Spleen (tissue), 11 donors: Measurements from ENCODE around the gene PAOX. TPM values are rescaled to one million over a fixed set of nuclear protein-coding genes. Genes with fewer than 3 reads are reported as not detected.
A peak's percentile ranks its signal among the peaks of the same experiment; 100 is the strongest.

Source experiments
- DNase-seq: peaks from one replicate; pipeline ENCODE4 v3.0.0-alpha.2; 2020
- H3K27ac ChIP-seq, 8 donors: fragments of 200-600 bp; sonication (generic) in 7 of 8; 1 replicate in 4 of 8; 2 replicates in 4 of 8; pipeline versions ENCODE4 v1.5.0 to v1.8.0; 2016 to 2021; ENCODE audit warnings: inconsistent platforms in 4 of 8, mild to moderate bottlenecking in 4 of 8, moderate library complexity in 1 of 8
- H3K27me3 ChIP-seq, 7 donors: fragments of 200-600 bp; sonication (generic) in 6 of 7; replicated peaks in 1 of 7; 1 replicate in 4 of 7; 2 replicates in 3 of 7; pipeline versions ENCODE4 v1.5.0 to v1.8.0; 2016 to 2021; ENCODE audit warnings: inconsistent platforms in 3 of 7, mild to moderate bottlenecking in 1 of 7
- H3K36me3 ChIP-seq, 6 donors: fragments of 200-600 bp; sonication (generic) in 5 of 6; 1 replicate in 4 of 6; 2 replicates in 2 of 6; pipeline versions ENCODE4 v1.5.0 to v1.8.0; 2016 to 2021; ENCODE audit warnings: inconsistent platforms in 2 of 6
- H3K4me1 ChIP-seq, 6 donors: fragments of 200-600 bp; sonication (generic) in 5 of 6; 1 replicate in 3 of 6; 2 replicates in 3 of 6; pipeline versions ENCODE4 v1.5.0 to v1.8.0; 2016 to 2021; ENCODE audit warnings: inconsistent platforms in 3 of 6
- H3K4me3 ChIP-seq, 8 donors: fragments of 200-600 bp; sonication (generic) in 7 of 8; 1 replicate in 4 of 8; 2 replicates in 4 of 8; pipeline versions ENCODE4 v1.5.0 to v1.8.0; 2016 to 2021; ENCODE audit warnings: inconsistent platforms in 4 of 8, mild to moderate bottlenecking in 4 of 8, moderate library complexity in 2 of 8
- H3K9me3 ChIP-seq, 8 donors: fragments of 200-600 bp; sonication (generic) in 7 of 8; 1 replicate in 4 of 8; 2 replicates in 4 of 8; pipeline versions ENCODE4 v1.5.0 to v1.8.0; 2016 to 2021; ENCODE audit warnings: inconsistent platforms in 4 of 8
- POLR2A ChIP-seq, 3 donors: fragments of 450-650 bp; IDR thresholded peaks; one replicate each; pipeline ENCODE4 v1.5.1; 2017; ENCODE audit warnings: antibody characterized with exemption in 3 of 3, mild to moderate bottlenecking in 1 of 3
- POLR2AphosphoS5 ChIP-seq, 3 donors: sonication (generic); formaldehyde crosslinking; IDR thresholded peaks; one replicate each; pipeline ENCODE4 v1.5.1; 2017; ENCODE audit warnings: antibody characterized with exemption in 3 of 3
- WGBS, 5 donors: extraction: QIAGEN DNeasy Blood & Tissue Kit in 3 of 5; methylation state at CpG; one replicate each; pipeline versions ENCODE4 v1.1.5 to v1.1.7; 2013 to 2018; 5-methylcytosine and 5-hydroxymethylcytosine counted together
- intact Hi-C: fragments of 100-400 bp; cut with DNase I; formaldehyde crosslinking; loops from one replicate; pipeline ENCODE4 v1.15.0; 2023; ENCODE audit warnings: low total_unique reads
- polyA plus RNA-seq, 3 donors: library from polyadenylated mRNA; stranded (reverse); fragments of 200-250 nt; gene quantifications; one replicate each; pipeline ENCODE4 v1.2.1, GENCODE V29; 2013
- total RNA-seq, 7 donors: library from RNA; depleted of rRNA in 3 of 7; stranded (reverse); fragments of >200 nt in 3 of 7; fragmentation: NEBNext Ultra II Directional in 4 of 7; extraction: Animal tissue kit (Norgen Biotek cat#: 25700) in 4 of 7; gene quantifications; one replicate each; pipeline versions ENCODE4 v1.1.0 to v1.2.1, GENCODE V29; 2016 to 2021
- TF ChIP-seq, protein P1 (sequence below), 11 experiments: fragments of 200-600 bp in 7 of 11; fragments of 450-650 bp in 4 of 11; sonication (generic) in 4 of 11; IDR thresholded peaks in 8 of 11; conservative IDR thresholded peaks in 3 of 11; 1 replicate in 7 of 11; 2 replicates in 4 of 11; pipeline versions ENCODE4 v1.4.0 to v1.8.0; 2016 to 2021; ENCODE audit warnings: antibody characterized with exemption in 11 of 11, inconsistent platforms in 4 of 11, mild to moderate bottlenecking in 1 of 11
- donor health status: healthy with polysubstance abuse.
- donor health status: DM: no; HTN: no; CAD: no; lungs with moderate emphysema.
- donor health status: DM: no; HTN: no; CAD: no.
- donor health status: Bipolar disorder and iron deficiency.
- donor health status: healthy.
- donor health status: DM: no; HTN: no; CAD: no.
- donor health status: DM: yes; HTN: yes; CAD: no.

Gene PAOX
- total and polyA plus RNA-seq, 10 donors = 15.4 to 34.0 (median 21.5) TPM

DNA sequence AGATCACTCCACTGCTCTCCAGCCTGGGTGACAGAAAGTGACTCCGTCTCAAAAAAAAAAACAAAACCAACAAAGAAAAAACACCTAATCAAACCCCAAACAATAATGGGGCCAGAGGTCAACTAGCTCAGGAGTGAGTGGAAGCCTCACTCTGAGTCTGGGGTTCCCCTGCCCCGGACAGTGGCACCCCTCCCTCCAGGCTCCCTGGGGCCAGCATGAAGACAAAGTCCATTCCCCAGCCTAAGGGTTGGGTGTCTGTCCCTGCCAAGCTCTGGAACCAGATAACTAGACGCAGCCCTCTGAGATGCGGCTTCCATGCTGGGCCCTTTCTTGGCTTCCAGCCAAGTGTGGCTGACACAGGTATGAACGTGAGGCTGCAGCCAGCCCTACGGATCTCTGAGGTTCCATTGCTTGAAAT lies 19.5 kb upstream of the PAOX start:
- Histone ChIP-seq H3K4me1 (peaks cover 8 to 46% (median 20%) of the 10 kb centered on the region in 6 donors), H3K27ac (no peak overlapping the region), H3K36me3 (peaks cover 0 to 47% (median 24%) of the 10 kb centered on the region in 6 donors), H3K9me3 (no peaks in the 10 kb centered on the region), H3K27me3 (no peaks in the 10 kb centered on the region), H3K4me3 (no peak overlapping the region)
- DNase-seq = no peak
- TF ChIP-seq POLR2A (IDR thresholded peaks at IDR 0.05) = no peak
- no peak for TF ChIP-seq POLR2AphosphoS5 (IDR thresholded peaks at IDR 0.05)
- TF ChIP-seq, protein P1, sequence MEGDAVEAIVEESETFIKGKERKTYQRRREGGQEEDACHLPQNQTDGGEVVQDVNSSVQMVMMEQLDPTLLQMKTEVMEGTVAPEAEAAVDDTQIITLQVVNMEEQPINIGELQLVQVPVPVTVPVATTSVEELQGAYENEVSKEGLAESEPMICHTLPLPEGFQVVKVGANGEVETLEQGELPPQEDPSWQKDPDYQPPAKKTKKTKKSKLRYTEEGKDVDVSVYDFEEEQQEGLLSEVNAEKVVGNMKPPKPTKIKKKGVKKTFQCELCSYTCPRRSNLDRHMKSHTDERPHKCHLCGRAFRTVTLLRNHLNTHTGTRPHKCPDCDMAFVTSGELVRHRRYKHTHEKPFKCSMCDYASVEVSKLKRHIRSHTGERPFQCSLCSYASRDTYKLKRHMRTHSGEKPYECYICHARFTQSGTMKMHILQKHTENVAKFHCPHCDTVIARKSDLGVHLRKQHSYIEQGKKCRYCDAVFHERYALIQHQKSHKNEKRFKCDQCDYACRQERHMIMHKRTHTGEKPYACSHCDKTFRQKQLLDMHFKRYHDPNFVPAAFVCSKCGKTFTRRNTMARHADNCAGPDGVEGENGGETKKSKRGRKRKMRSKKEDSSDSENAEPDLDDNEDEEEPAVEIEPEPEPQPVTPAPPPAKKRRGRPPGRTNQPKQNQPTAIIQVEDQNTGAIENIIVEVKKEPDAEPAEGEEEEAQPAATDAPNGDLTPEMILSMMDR (IDR thresholded peaks at IDR 0.05 in 8 of 11, conservative IDR thresholded peaks at IDR 0.05 in 3 of 11) = no peak
- intact Hi-C loops = no loop called here
- WGBS, 5 donors = 63 to 85% (median 68%) methylated on average over 4 to 6 of the region's 6 CpGs

DNA sequence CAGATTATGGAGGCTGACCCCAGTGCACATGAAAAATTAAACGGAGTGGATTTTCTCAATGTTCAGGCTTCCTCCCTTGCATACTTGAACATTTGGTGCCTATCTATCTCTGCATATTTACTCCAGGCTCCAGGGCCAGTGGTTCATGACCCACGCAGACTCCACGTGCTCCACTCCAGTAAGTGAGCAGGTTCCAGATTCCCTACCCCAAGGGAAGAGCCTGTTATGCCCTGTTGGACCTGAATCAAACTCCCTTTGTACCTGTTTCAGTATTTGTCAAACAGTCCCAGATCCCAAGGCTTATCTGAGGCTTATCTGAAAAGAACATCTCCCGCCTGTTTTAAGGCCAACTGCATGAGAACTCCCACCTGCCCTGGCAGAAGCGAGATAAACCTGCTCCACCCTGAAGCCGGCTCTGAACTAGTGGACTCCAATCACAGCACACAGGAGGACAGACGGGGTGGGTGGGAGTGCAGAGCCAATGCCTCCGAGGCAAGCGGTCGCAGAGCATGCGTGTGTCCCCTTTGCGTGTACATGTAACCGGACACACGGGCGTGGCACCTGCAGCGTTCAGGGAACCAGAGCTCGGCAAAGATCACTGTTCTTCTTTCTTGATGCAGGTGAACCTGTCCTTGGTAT lies 19.0 kb upstream of the PAOX start:
- no peak for DNase-seq
- 86 to 91% (median 90%) methylated on average over 16 to 17 of the region's 17 CpGs for WGBS, 5 donors
- Histone ChIP-seq H3K27ac (no peak overlapping the region), H3K9me3 (no peaks in the 10 kb centered on the region), H3K27me3 (no peaks in the 10 kb centered on the region), H3K4me3 (no peak overlapping the region), H3K36me3 (peaks cover 0 to 47% (median 29%) of the 10 kb centered on the region in 6 donors), H3K4me1 (peaks cover 8 to 44% (median 20%) of the 10 kb centered on the region in 6 donors)
- intact Hi-C loops = no loop called here
- TF ChIP-seq POLR2A (IDR thresholded peaks at IDR 0.05) (no peak), POLR2AphosphoS5 (IDR thresholded peaks at IDR 0.05) (no peak)
- TF ChIP-seq, protein P1 (IDR thresholded peaks at IDR 0.05 in 8 of 11, conservative IDR thresholded peaks at IDR 0.05 in 3 of 11) = no peak

DNA sequence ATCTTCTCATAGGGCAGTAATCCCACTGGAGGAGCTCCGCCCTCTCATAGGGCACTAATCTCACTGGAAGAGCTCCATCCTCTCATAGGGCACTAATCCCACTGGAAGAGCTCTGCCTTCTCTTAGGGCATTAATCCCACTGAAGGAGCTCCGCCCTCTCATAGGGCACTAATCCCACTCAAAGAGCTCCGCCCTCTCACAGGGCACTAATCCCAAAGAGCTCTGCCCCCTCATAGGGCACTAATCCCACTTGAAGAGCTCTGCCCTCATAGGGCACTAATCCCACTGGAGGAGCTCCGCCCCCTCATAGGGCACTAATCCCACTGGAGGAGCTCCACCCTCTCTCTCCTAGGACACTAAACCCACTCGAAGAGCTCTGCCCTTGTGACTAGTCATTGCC lies 17.8 kb upstream of the PAOX start:
- no peak for DNase-seq
- intact Hi-C loops = no loop called here
- H3K9me3 ChIP-seq = no peaks in the 10 kb centered on the region
- H3K4me1 ChIP-seq = peaks cover 7 to 32% (median 15%) of the 10 kb centered on the region in 6 donors
- 91 to 94% (median 93%) methylated on average over 5 of the region's 5 CpGs for WGBS, 5 donors
- no peaks in the 10 kb centered on the region for H3K27me3 ChIP-seq
- H3K4me3 ChIP-seq = peak overlapping the region in 1 of 8 donors; percentile 28
- H3K27ac ChIP-seq = peak overlapping the region in 5 of 8 donors; percentile 11 to 48 (median 39)
- TF ChIP-seq POLR2A (IDR thresholded peaks at IDR 0.05) (no peak), POLR2AphosphoS5 (IDR thresholded peaks at IDR 0.05) (no peak)
- TF ChIP-seq, protein P1 (IDR thresholded peaks at IDR 0.05 in 8 of 11, conservative IDR thresholded peaks at IDR 0.05 in 3 of 11) = no peak
- peaks cover 0 to 47% (median 40%) of the 10 kb centered on the region in 6 donors for H3K36me3 ChIP-seq

DNA sequence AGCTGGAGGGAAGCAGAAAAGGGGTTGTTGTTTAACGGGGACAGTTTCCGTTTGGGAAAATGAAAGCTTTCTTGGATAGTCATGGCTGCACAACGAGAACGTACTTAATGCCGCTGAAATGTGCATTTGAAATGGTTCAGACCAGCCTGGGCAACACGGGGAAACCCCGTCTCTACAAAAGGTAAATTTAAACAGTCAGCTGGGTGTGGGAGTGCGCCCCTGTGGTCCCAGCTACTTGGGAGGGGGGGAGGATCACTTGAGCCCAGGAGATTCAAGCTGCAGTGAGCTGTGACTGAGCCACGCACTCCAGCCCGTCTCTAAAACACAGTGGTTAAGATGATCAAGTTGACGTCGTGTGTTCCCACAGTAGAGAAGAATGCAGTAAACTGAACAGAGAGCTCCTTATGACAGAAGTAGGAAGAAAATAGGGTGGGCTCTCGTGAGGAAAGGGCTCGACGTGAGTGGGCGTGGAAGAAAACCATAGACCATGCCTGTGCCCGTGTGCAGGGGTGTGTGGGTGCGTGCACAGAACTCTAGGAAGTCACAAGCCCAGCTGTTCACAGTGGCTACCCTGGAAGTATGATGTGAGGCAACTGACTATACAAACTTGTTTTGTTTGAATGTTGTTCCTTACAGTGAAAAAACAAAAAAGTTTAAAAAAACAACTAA lies 17.2 kb upstream of the PAOX start:
- H3K27me3 ChIP-seq = no peaks in the 10 kb centered on the region
- H3K36me3 ChIP-seq = peaks cover 0 to 54% (median 47%) of the 10 kb centered on the region in 6 donors
- peak overlapping the region in 5 of 8 donors; percentile 11 to 48 (median 39) for H3K27ac ChIP-seq
- intact Hi-C loops = no loop called here
- peaks cover under 1 to 25% (median 8%) of the 10 kb centered on the region in 6 donors for H3K4me1 ChIP-seq
- TF ChIP-seq POLR2AphosphoS5 (IDR thresholded peaks at IDR 0.05) (no peak), POLR2A (IDR thresholded peaks at IDR 0.05) (no peak)
- TF ChIP-seq, protein P1 (IDR thresholded peaks at IDR 0.05 in 8 of 11, conservative IDR thresholded peaks at IDR 0.05 in 3 of 11) = no peak
- no peak for DNase-seq
- H3K4me3 ChIP-seq = peak overlapping the region in 1 of 8 donors; percentile 28
- WGBS, 5 donors = 60 to 70% (median 67%) methylated on average over 18 of the region's 18 CpGs
- no peaks in the 10 kb centered on the region for H3K9me3 ChIP-seq
